ENCODE measurements around the gene OLFML2A. TPM values are rescaled to one million over a fixed set of nuclear protein-coding genes. Genes with fewer than 3 reads are reported as not detected.

OLFML2A gene
- total and polyA plus RNA-seq, 2 of the 13 experiments (the other 11 are each of a cell fraction or from before 2014, with no cell fraction given) = 0.01 to 0.02 TPM

GRCh38 chr9:124756011-124756410 is 20.9 kb upstream of the OLFML2A start:
- 86% methylated on average over 2 of the region's 2 CpGs for WGBS (ENCODE audit: low lambda C conversion rate)
- POLR2A ChIA-PET = no interaction called here
- Histone ChIP-seq H3K36me3 (replicated peaks in 1 of 2; ENCODE audit: control insufficient read depth in 1 of 2, insufficient read depth in 2 of 2, low read length in 2 of 2) (no peaks in the 10 kb centered on the region), H2AFZ (ENCODE audit: low read length) (no peak overlapping the region), H3K4me1 (ENCODE audit: insufficient read depth, low read length) (peaks cover 79% of the 10 kb centered on the region), H3K79me2 (ENCODE audit: insufficient read depth, low read length) (peaks cover 86% of the 10 kb centered on the region), H4K20me1 (ENCODE audit: insufficient read depth, low read length) (peaks cover 10% of the 10 kb centered on the region; the same call in 1 of the 2 replicates), H3K4me2 (ENCODE audit: low read depth, low read length) (no peak overlapping the region), H3K4me3 (replicated peaks in 1 of 3; ENCODE audit: insufficient read depth in 1 of 3, low read depth in 2 of 3, low read length in 3 of 3) (no peak overlapping the region), H3K27me3 (ENCODE audit: control insufficient read depth in 1 of 2, insufficient read depth in 2 of 2, low read length in 2 of 2) (no peaks in the 10 kb centered on the region; a peak in 1 of 5 replicates), H3K9ac (ENCODE audit: insufficient read depth, low read depth, low read length) (no peak overlapping the region), H3K9me3 (ENCODE audit: low read length) (no peaks in the 10 kb centered on the region), H3K27ac (ENCODE audit: extremely low read length, insufficient read depth, low read length) (no peak overlapping the region)
- TF ChIP-seq ZNF230 (CRISPR knock-in tag; IDR thresholded peaks at IDR 0.05) = no peak
- TF ChIP-seq BHLHE40 (IDR thresholded peaks at IDR 0.05; ENCODE audit: low read length) = no peak
- TF ChIP-seq ZSCAN21 (CRISPR knock-in tag; IDR thresholded peaks at IDR 0.05; ENCODE audit: borderline replicate concordance) = no peak
- no peak for TF ChIP-seq RERE (CRISPR knock-in tag; IDR thresholded peaks at IDR 0.05; ENCODE audit: low read depth)
- no peak for DNase-seq (ENCODE audit: low spot score)
- FAIRE-seq = no peak
- in situ Hi-C loops (cut with HindIII; ENCODE audit: extremely low pct_ligation_motif_present, low pct_unique_long_range_greater_than_20kb) = loop anchor here (5.0 kb wide), 1 partner anchor 34 kb away; no protein-coding TSS in a partner anchor
- BruUV-seq (replicated peaks) = no TSS peak
- ATAC-seq = no peak
- CTCF ChIA-PET (ENCODE audit: low intra/inter-chr PET ratio, low total read pairs) = interaction anchor here (4.5 kb wide), 1 partner anchor 44 kb away, joined by 36 read pairs; no protein-coding TSS in a partner anchor
- intact Hi-C loops (cut with micrococcal nuclease; ENCODE audit: unreplicated experiment) = loop anchor here (5.0 kb wide), 1 partner anchor 204 kb away; no protein-coding TSS in a partner anchor

Data from HepG2 (cell line).